Thyroid gland (tissue), 4 donors: ENCODE data around the gene IHH.

Source experiments
- CTCF ChIP-seq, 6 experiments: fragments of 200-600 bp in 3 of 6; fragments of 450-650 bp in 3 of 6; sonication (generic) in 3 of 6; IDR thresholded peaks; one replicate each; pipeline ENCODE4 v1.5.1; 2016 to 2019; ENCODE audit warnings: antibody characterized with exemption in 6 of 6, mild to moderate bottlenecking in 2 of 6, inconsistent platforms in 1 of 6, moderate library complexity in 1 of 6
- POLR2A ChIP-seq, 2 donors: fragments of 450-650 bp; IDR thresholded peaks; one replicate each; pipeline ENCODE4 v1.6.1; 2017; ENCODE audit warnings: antibody characterized with exemption in 2 of 2, mild to moderate bottlenecking in 2 of 2, moderate library complexity in 1 of 2

- no peak for TF ChIP-seq POLR2A (IDR thresholded peaks at IDR 0.05)
- no peak for TF ChIP-seq CTCF (IDR thresholded peaks at IDR 0.05)
Measured at GRCh38 chr2:219022041-219022440, 38.7 kb downstream of the IHH start.
